ENCODE measurements around the gene CAPNS1. TPM values are rescaled to one million over a fixed set of nuclear protein-coding genes. Genes with fewer than 3 reads are reported as not detected.

Gene CAPNS1
- total and polyA plus RNA-seq, 2 of the 13 experiments (the other 11 are each of a cell fraction or from before 2014, with no cell fraction given) = 322 to 526 TPM

DNA sequence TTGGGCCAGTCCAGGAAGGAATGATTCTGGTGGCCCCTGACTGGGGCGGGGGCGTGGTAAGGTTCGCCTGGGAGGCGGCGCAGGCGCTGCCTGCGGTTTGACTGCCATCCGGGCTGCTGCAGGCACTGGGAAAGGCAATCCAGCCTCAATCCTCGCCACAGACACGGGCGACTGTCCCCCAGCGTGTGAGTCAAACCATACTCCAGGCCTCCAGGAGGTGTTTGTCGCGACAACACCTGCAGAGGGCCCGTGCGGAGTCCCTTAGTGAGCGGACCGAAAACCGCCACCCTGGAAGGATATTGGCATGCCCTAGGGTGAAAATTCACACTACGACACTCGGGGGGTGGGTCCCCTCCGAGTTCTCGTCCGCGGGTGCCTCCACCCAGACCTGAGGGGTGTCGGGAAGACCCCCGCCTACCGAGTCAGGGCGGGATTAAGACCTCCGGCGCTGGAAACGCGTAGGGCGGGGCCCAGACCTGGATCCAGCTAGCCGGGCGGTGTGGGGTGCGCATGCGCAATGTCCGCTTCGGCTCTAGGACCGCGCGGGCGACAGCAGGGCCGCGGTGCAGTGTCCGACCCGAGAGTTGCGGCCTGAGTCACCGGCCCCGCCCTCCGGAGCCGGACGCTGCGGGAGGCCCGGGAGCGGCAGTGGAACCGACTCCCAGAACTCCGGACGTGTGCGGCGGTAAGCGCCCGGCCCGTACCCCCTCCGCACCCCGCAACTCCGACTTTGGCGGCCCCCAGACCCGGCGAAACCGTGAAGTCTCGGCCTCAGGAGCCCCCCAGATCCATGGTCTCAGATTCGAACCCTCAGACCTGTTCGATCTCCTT is at the start of gene CAPNS1 (continued):
- TF ChIP-seq SRSF1 (optimal IDR thresholded peaks at IDR 0.05; ENCODE audit: low read depth, low read length) (no peak), ZNF512 (CRISPR knock-in tag; IDR thresholded peaks at IDR 0.05) (no peak), HHEX (CRISPR knock-in tag; IDR thresholded peaks at IDR 0.05) (no peak), SMARCC2 (IDR thresholded peaks at IDR 0.05) (no peak), ZNF598 (CRISPR knock-in tag; IDR thresholded peaks at IDR 0.05; ENCODE audit: borderline replicate concordance) (no peak), HNRNPK (IDR thresholded peaks at IDR 0.05; ENCODE audit: low read depth, low read length, poor library complexity, severe bottlenecking) (peak; percentile 46), ZNF850 (CRISPR knock-in tag; conservative IDR thresholded peaks at IDR 0.05) (no peak; the same call in 1 of the 2 replicates), FOXA1 (IDR thresholded peaks at IDR 0.05) (no peak), FOXA1 (CRISPR knock-in tag; IDR thresholded peaks at IDR 0.05) (no peak), ZNF629 (CRISPR knock-in tag; conservative IDR thresholded peaks at IDR 0.05) (0 out of 2 replicates have a peak, but pooled peaks have one; percentile 8), DMTF1 (CRISPR knock-in tag; IDR thresholded peaks at IDR 0.05) (no peak), ZFP90 (CRISPR knock-in tag; IDR thresholded peaks at IDR 0.05; ENCODE audit: borderline replicate concordance) (peak; percentile 59; the same call in 1 of the 2 replicates), ZNF24 (IDR thresholded peaks at IDR 0.05) (no peak)
- TF ChIP-seq, protein P1, sequence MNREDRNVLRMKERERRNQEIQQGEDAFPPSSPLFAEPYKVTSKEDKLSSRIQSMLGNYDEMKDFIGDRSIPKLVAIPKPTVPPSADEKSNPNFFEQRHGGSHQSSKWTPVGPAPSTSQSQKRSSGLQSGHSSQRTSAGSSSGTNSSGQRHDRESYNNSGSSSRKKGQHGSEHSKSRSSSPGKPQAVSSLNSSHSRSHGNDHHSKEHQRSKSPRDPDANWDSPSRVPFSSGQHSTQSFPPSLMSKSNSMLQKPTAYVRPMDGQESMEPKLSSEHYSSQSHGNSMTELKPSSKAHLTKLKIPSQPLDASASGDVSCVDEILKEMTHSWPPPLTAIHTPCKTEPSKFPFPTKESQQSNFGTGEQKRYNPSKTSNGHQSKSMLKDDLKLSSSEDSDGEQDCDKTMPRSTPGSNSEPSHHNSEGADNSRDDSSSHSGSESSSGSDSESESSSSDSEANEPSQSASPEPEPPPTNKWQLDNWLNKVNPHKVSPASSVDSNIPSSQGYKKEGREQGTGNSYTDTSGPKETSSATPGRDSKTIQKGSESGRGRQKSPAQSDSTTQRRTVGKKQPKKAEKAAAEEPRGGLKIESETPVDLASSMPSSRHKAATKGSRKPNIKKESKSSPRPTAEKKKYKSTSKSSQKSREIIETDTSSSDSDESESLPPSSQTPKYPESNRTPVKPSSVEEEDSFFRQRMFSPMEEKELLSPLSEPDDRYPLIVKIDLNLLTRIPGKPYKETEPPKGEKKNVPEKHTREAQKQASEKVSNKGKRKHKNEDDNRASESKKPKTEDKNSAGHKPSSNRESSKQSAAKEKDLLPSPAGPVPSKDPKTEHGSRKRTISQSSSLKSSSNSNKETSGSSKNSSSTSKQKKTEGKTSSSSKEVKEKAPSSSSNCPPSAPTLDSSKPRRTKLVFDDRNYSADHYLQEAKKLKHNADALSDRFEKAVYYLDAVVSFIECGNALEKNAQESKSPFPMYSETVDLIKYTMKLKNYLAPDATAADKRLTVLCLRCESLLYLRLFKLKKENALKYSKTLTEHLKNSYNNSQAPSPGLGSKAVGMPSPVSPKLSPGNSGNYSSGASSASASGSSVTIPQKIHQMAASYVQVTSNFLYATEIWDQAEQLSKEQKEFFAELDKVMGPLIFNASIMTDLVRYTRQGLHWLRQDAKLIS (CRISPR knock-in tag; IDR thresholded peaks at IDR 0.05) = no peak
- TF ChIP-seq, protein P2, sequence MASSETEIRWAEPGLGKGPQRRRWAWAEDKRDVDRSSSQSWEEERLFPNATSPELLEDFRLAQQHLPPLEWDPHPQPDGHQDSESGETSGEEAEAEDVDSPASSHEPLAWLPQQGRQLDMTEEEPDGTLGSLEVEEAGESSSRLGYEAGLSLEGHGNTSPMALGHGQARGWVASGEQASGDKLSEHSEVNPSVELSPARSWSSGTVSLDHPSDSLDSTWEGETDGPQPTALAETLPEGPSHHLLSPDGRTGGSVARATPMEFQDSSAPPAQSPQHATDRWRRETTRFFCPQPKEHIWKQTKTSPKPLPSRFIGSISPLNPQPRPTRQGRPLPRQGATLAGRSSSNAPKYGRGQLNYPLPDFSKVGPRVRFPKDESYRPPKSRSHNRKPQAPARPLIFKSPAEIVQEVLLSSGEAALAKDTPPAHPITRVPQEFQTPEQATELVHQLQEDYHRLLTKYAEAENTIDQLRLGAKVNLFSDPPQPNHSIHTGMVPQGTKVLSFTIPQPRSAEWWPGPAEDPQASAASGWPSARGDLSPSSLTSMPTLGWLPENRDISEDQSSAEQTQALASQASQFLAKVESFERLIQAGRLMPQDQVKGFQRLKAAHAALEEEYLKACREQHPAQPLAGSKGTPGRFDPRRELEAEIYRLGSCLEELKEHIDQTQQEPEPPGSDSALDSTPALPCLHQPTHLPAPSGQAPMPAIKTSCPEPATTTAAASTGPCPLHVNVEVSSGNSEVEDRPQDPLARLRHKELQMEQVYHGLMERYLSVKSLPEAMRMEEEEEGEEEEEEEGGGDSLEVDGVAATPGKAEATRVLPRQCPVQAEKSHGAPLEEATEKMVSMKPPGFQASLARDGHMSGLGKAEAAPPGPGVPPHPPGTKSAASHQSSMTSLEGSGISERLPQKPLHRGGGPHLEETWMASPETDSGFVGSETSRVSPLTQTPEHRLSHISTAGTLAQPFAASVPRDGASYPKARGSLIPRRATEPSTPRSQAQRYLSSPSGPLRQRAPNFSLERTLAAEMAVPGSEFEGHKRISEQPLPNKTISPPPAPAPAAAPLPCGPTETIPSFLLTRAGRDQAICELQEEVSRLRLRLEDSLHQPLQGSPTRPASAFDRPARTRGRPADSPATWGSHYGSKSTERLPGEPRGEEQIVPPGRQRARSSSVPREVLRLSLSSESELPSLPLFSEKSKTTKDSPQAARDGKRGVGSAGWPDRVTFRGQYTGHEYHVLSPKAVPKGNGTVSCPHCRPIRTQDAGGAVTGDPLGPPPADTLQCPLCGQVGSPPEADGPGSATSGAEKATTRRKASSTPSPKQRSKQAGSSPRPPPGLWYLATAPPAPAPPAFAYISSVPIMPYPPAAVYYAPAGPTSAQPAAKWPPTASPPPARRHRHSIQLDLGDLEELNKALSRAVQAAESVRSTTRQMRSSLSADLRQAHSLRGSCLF (CRISPR knock-in tag; IDR thresholded peaks at IDR 0.05; ENCODE audit: borderline replicate concordance) = no peak

All from HepG2 (cell line).